CD4-positive, alpha-beta memory T cell (primary cell): ENCODE results near the gene CHML. TPM values are rescaled to one million over a fixed set of nuclear protein-coding genes. Genes with fewer than 3 reads are reported as not detected.
A peak's percentile ranks its signal among the peaks of the same experiment; 100 is the strongest.

Experiments
- CTCF ChIA-PET: fragments of 350-600 bp; sonication (Branson Sonifier 250); formaldehyde crosslinking; loops from one replicate; lab custom pipeline; 2021; ENCODE audit warnings: inconsistent platforms; ENCODE audit not compliant: partially characterized antibody; lab: Charles Lee
- POLR2A ChIA-PET: fragments of 350-600 bp; sonication (Branson Sonifier 250); formaldehyde crosslinking; loops from one replicate; lab custom pipeline; 2021; ENCODE audit not compliant: partially characterized antibody; lab: Charles Lee
- DNase-seq, 5 donors: peaks; one replicate each; pipeline versions ENCODE4 v3.0.0 to v3.0.0-alpha.2; 2020 to 2022; ENCODE audit warnings: mixed read lengths in 1 of 5
- H3K27ac ChIP-seq: one replicate; pipeline ENCODE4 v1.7.0; 2013; ENCODE audit warnings: low read depth, low read length
- H3K27me3 ChIP-seq: 2 replicates; pipeline ENCODE4 v1.7.0; 2013; ENCODE audit warnings: mild to moderate bottlenecking, low read length, moderate library complexity; ENCODE audit not compliant: insufficient read depth
- H3K36me3 ChIP-seq: 2 replicates; pipeline ENCODE4 v1.7.0; 2013; ENCODE audit warnings: mild to moderate bottlenecking, low read length, moderate library complexity; ENCODE audit not compliant: insufficient read depth
- H3K4me1 ChIP-seq: 2 replicates; pipeline ENCODE4 v1.7.0; 2013; ENCODE audit warnings: mild to moderate bottlenecking, low read length, moderate library complexity; ENCODE audit not compliant: insufficient read depth
- H3K4me3 ChIP-seq, 2 donors: one replicate each; pipeline ENCODE4 v1.7.0; 2013; ENCODE audit warnings: low read length in 2 of 2, mild to moderate bottlenecking in 1 of 2
- H3K9me3 ChIP-seq, 2 donors: one replicate each; pipeline ENCODE4 v1.7.0; 2013; ENCODE audit warnings: low read length in 2 of 2, control low read depth in 1 of 2; ENCODE audit not compliant: control insufficient read depth in 1 of 2
- H3K27ac Mint-ChIP-seq, 7 donors: one replicate each; pipeline ENCODE4 v1.8.0; 2020 to 2021; ENCODE audit warnings: mixed read lengths in 7 of 7, mild to moderate bottlenecking in 6 of 7, inconsistent platforms in 3 of 7, moderate library complexity in 3 of 7
- H3K27me3 Mint-ChIP-seq, 2 donors: one replicate each; pipeline ENCODE4 v1.8.0; 2020 to 2021; ENCODE audit warnings: mixed read lengths in 2 of 2
- H3K36me3 Mint-ChIP-seq, 2 donors: one replicate each; pipeline ENCODE4 v1.8.0; 2020 to 2021; ENCODE audit warnings: mixed read lengths in 2 of 2, inconsistent platforms in 1 of 2, mild to moderate bottlenecking in 1 of 2
- H3K4me1 Mint-ChIP-seq, 4 donors: one replicate each; pipeline ENCODE4 v1.8.0; 2020 to 2021; ENCODE audit warnings: mixed read lengths in 4 of 4, mild to moderate bottlenecking in 1 of 4
- H3K4me3 Mint-ChIP-seq, 8 donors: one replicate each; pipeline ENCODE4 v1.8.0; 2020 to 2021; ENCODE audit warnings: mixed read lengths in 8 of 8, mild to moderate bottlenecking in 7 of 8, moderate library complexity in 6 of 8, inconsistent platforms in 3 of 8
- H3K9me3 Mint-ChIP-seq, 8 donors: one replicate each; pipeline ENCODE4 v1.8.0; 2020 to 2021; ENCODE audit warnings: mixed read lengths in 8 of 8, mild to moderate bottlenecking in 5 of 8, inconsistent platforms in 3 of 8, moderate library complexity in 1 of 8
- intact Hi-C: fragments of 100-400 bp; cut with micrococcal nuclease; formaldehyde crosslinking; loops from one replicate; pipeline ENCODE4 v1.15.1; 2023
- polyA plus RNA-seq, 2 donors: library from polyadenylated mRNA; unstranded; fragments of 300-500 nt; fragmentation: Illumina TruSeq; gene quantifications; one replicate each; pipeline ENCODE4 v1.2.3, GENCODE V29; 2021
- total RNA-seq, 2 experiments: library from RNA; stranded (reverse); gene quantifications; one replicate each; pipeline ENCODE4 v1.2.3, GENCODE V29; 2021

Gene CHML
- total and polyA plus RNA-seq, 4 experiments from 2014 or later: 2.2 to 8.8 (median 5.0) TPM

- Mint-ChIP-seq H3K27ac (no peak overlapping the region), H3K9me3 (peaks cover 0 to 2% (median 0%) of the 10 kb centered on the region in 8 donors), H3K27me3 (peaks cover 0 to 5% of the 10 kb centered on the region in 2 donors), H3K36me3 (no peaks in the 10 kb centered on the region), H3K4me3 (no peak overlapping the region), H3K4me1 (no peaks in the 10 kb centered on the region)
- Histone ChIP-seq H3K9me3 (no peaks in the 10 kb centered on the region), H3K4me3 (no peak overlapping the region), H3K27ac (no peak overlapping the region), H3K36me3 (no peaks in the 10 kb centered on the region), H3K27me3 (no peaks in the 10 kb centered on the region), H3K4me1 (no peaks in the 10 kb centered on the region)
- DNase-seq: no peak
- POLR2A ChIA-PET: no interaction called here
- intact Hi-C loops: no loop called here
- CTCF ChIA-PET: interaction anchor here (1.2 to 1.4 kb wide), 2 partner anchors 20 to 37 kb away, joined by 3 to 4 read pairs; no protein-coding TSS in a partner anchor
Observed at GRCh38 chr1:241647658-241648057, 7.5 kb upstream of the CHML start.

- no peaks in the 10 kb centered on the region for H3K36me3 Mint-ChIP-seq
- Histone ChIP-seq H3K27me3 (no peaks in the 10 kb centered on the region), H3K27ac (no peak overlapping the region), H3K36me3 (no peaks in the 10 kb centered on the region), H3K4me3 (no peak overlapping the region), H3K4me1 (no peaks in the 10 kb centered on the region), H3K9me3 (no peaks in the 10 kb centered on the region)
- intact Hi-C loops: no loop called here
- ChIA-PET CTCF (no interaction called here), POLR2A (no interaction called here)
- peaks cover 0 to under 1% (median 0%) of the 10 kb centered on the region in 4 donors for H3K4me1 Mint-ChIP-seq
- H3K27me3 Mint-ChIP-seq: peaks cover 0 to 5% of the 10 kb centered on the region in 2 donors
- DNase-seq: no peak
- H3K4me3 Mint-ChIP-seq: no peak overlapping the region
- peak overlapping the region in 1 of 7 donors; percentile 4 for H3K27ac Mint-ChIP-seq
- peaks cover 0 to 3% (median 0%) of the 10 kb centered on the region in 8 donors for H3K9me3 Mint-ChIP-seq
Observed at GRCh38 chr1:241646201-241646600, 6.0 kb upstream of the CHML start.

GRCh38 chr1:241645199-241645598, 5.0 kb upstream of the CHML start:
- Histone ChIP-seq H3K27ac (no peak overlapping the region), H3K4me1 (no peaks in the 10 kb centered on the region), H3K4me3 (no peak overlapping the region), H3K9me3 (no peaks in the 10 kb centered on the region), H3K27me3 (no peaks in the 10 kb centered on the region), H3K36me3 (no peaks in the 10 kb centered on the region)
- H3K4me3 Mint-ChIP-seq: no peak overlapping the region
- H3K27me3 Mint-ChIP-seq: peaks cover 0 to under 1% of the 10 kb centered on the region in 2 donors
- ChIA-PET CTCF (no interaction called here), POLR2A (no interaction called here)
- H3K27ac Mint-ChIP-seq: no peak overlapping the region
- no peaks in the 10 kb centered on the region for H3K36me3 Mint-ChIP-seq
- no peak for DNase-seq
- intact Hi-C loops: no loop called here
- H3K4me1 Mint-ChIP-seq: peaks cover 3 to 9% (median 4%) of the 10 kb centered on the region in 4 donors
- peaks cover 0 to 3% (median 0%) of the 10 kb centered on the region in 8 donors for H3K9me3 Mint-ChIP-seq

GRCh38 chr1:241644259-241644658, 4.1 kb upstream of the CHML start:
- Mint-ChIP-seq H3K9me3 (peaks cover 0 to 3% (median 0%) of the 10 kb centered on the region in 8 donors), H3K36me3 (no peaks in the 10 kb centered on the region), H3K4me1 (peaks cover 4 to 12% (median 6%) of the 10 kb centered on the region in 4 donors), H3K27me3 (no peaks in the 10 kb centered on the region), H3K27ac (no peak overlapping the region), H3K4me3 (no peak overlapping the region)
- DNase-seq: no peak
- Histone ChIP-seq H3K4me1 (peaks cover 2% of the 10 kb centered on the region), H3K36me3 (no peaks in the 10 kb centered on the region), H3K4me3 (no peak overlapping the region), H3K27ac (no peak overlapping the region), H3K9me3 (no peaks in the 10 kb centered on the region), H3K27me3 (no peaks in the 10 kb centered on the region)
- intact Hi-C loops: no loop called here
- CTCF ChIA-PET: no interaction called here
- POLR2A ChIA-PET: no interaction called here

- no peak for DNase-seq
- peak overlapping the region in 1 of 8 donors; percentile 10 for H3K4me3 Mint-ChIP-seq
- ChIA-PET CTCF (interaction anchor here (0.9 kb wide), 1 partner anchor 12 kb away, joined by 3 read pairs; no protein-coding TSS in a partner anchor), POLR2A (no interaction called here)
- H3K27me3 Mint-ChIP-seq: no peaks in the 10 kb centered on the region
- Histone ChIP-seq H3K4me1 (peaks cover 19% of the 10 kb centered on the region), H3K36me3 (no peaks in the 10 kb centered on the region), H3K27ac (no peak overlapping the region), H3K27me3 (no peaks in the 10 kb centered on the region), H3K9me3 (no peaks in the 10 kb centered on the region), H3K4me3 (no peak overlapping the region)
- H3K27ac Mint-ChIP-seq: no peak overlapping the region
- H3K9me3 Mint-ChIP-seq: peaks cover 0 to 3% (median 0%) of the 10 kb centered on the region in 8 donors
- peaks cover 12 to 26% (median 17%) of the 10 kb centered on the region in 4 donors for H3K4me1 Mint-ChIP-seq
- intact Hi-C loops: no loop called here
- H3K36me3 Mint-ChIP-seq: no peaks in the 10 kb centered on the region
Observed at GRCh38 chr1:241642593-241642944, 2.4 kb upstream of the CHML start.

- Histone ChIP-seq H3K4me3 (no peak overlapping the region), H3K36me3 (no peaks in the 10 kb centered on the region), H3K27me3 (no peaks in the 10 kb centered on the region), H3K9me3 (no peaks in the 10 kb centered on the region), H3K27ac (no peak overlapping the region), H3K4me1 (peaks cover 25% of the 10 kb centered on the region)
- Mint-ChIP-seq H3K27me3 (no peaks in the 10 kb centered on the region), H3K9me3 (peaks cover 0 to 3% (median 0%) of the 10 kb centered on the region in 8 donors), H3K4me1 (peaks cover 16 to 32% (median 21%) of the 10 kb centered on the region in 4 donors), H3K27ac (peak overlapping the region in 3 of 7 donors; percentile 12 to 84 (median 60)), H3K4me3 (peak overlapping the region in 2 of 8 donors; percentile 10 to 81), H3K36me3 (no peaks in the 10 kb centered on the region)
- intact Hi-C loops: loop anchor here (2.0 kb wide), 1 partner anchor 1613 kb away; the partner anchor contains the start of gene CEP170
- ChIA-PET POLR2A (interaction anchor here (1.0 to 1.3 kb wide), 3 partner anchors 35 to 205 kb away, joined by 3 to 6 read pairs (median 3); partner anchors contain the start of gene FH), CTCF (interaction anchor here (1.0 to 2.2 kb wide), 2 partner anchors 10 to 31 kb away, joined by 4 to 10 read pairs; no protein-coding TSS in a partner anchor)
- no peak for DNase-seq
Observed at GRCh38 chr1:241641773-241642592, 1.8 kb upstream of the CHML start.
